ENCODE measurements around the gene WASF1. TPM values are rescaled to one million over a fixed set of nuclear protein-coding genes. Genes with fewer than 3 reads are reported as not detected.

Gene WASF1
- total RNA-seq, 3 donors from 2014 or later = 1.2 to 2.3 (median 1.9) TPM

Other genes starting within 250 kb of the WASF1 start
- not detected for gene GPR6, start 201.4 kb downstream of the WASF1 start, total RNA-seq
- gene CDC40, start 757 bp upstream of the WASF1 start, total RNA-seq = 10 to 100 TPM; 24.8 to 27.9 (median 26.3) TPM
- not detected for gene METTL24, start 178.7 kb upstream of the WASF1 start, total RNA-seq
- gene DDO, start 235.9 kb upstream of the WASF1 start, total RNA-seq = not detected

Measured in activated T-cell treated with anti-CD3 and anti-CD28 coated beads, Interleukin-2, amount 50 U/mL, for 4 hours (primary cell).